Measurements from ENCODE around the gene TRPM4. TPM values are rescaled to one million over a fixed set of nuclear protein-coding genes. Genes with fewer than 3 reads are reported as not detected.

Gene TRPM4
- total and polyA plus RNA-seq, 2 experiments from 2014 or later, result 7.0 to 20.5 TPM

GRCh38 chr19:49194408-49194807 lies 36.8 kb downstream of the TRPM4 start:
- Histone ChIP-seq H3K79me2 (no peaks in the 10 kb centered on the region), H3K9me2 (replicated peaks; ENCODE audit: insufficient read depth) (no peaks in the 10 kb centered on the region), H4K20me1 (ENCODE audit: insufficient read depth, poor library complexity, severe bottlenecking) (no peaks in the 10 kb centered on the region), H3K4me1 (ENCODE audit: insufficient read depth) (no peaks in the 10 kb centered on the region), H3K4me2 (no peak overlapping the region), H3K27me3 (no peaks in the 10 kb centered on the region), H2AFZ (no peak overlapping the region), H3K27ac (no peak overlapping the region), H3K9me3 (ENCODE audit: low read depth) (no peaks in the 10 kb centered on the region), H3K36me3 (replicated peaks; ENCODE audit: insufficient read depth, low read depth) (no peaks in the 10 kb centered on the region), H3K4me3 (no peak overlapping the region)
- DNase-seq (ENCODE audit: low spot score), result no peak
- whole genome bisulfite sequencing (ENCODE audit: low lambda C conversion rate, missing lambda C conversion rate), result 96% methylated on average over 4 of the region's 4 CpGs
- TF ChIP-seq CTCF (IDR thresholded peaks at IDR 0.05; ENCODE audit: poor library complexity) (no peak), EZH2 (IDR thresholded peaks at IDR 0.05; ENCODE audit: borderline replicate concordance) (no peak), EZH2phosphoT487 (IDR thresholded peaks at IDR 0.05; ENCODE audit: low read depth, severe bottlenecking, unreplicated experiment) (no peak)

- Histone ChIP-seq H2AFZ (no peak overlapping the region), H3K27me3 (no peaks in the 10 kb centered on the region), H3K36me3 (replicated peaks; ENCODE audit: insufficient read depth, low read depth) (no peaks in the 10 kb centered on the region), H3K9me3 (ENCODE audit: low read depth) (no peaks in the 10 kb centered on the region), H3K4me3 (no peak overlapping the region), H4K20me1 (ENCODE audit: insufficient read depth, poor library complexity, severe bottlenecking) (no peaks in the 10 kb centered on the region), H3K9me2 (replicated peaks; ENCODE audit: insufficient read depth) (no peaks in the 10 kb centered on the region), H3K79me2 (no peaks in the 10 kb centered on the region), H3K4me1 (ENCODE audit: insufficient read depth) (no peaks in the 10 kb centered on the region), H3K27ac (no peak overlapping the region), H3K4me2 (no peak overlapping the region)
- TF ChIP-seq CTCF (IDR thresholded peaks at IDR 0.05; ENCODE audit: poor library complexity) (no peak), EZH2phosphoT487 (IDR thresholded peaks at IDR 0.05; ENCODE audit: low read depth, severe bottlenecking, unreplicated experiment) (no peak), EZH2 (IDR thresholded peaks at IDR 0.05; ENCODE audit: borderline replicate concordance) (no peak)
- 93% methylated on average over 33 of the region's 40 CpGs for WGBS (ENCODE audit: low lambda C conversion rate, missing lambda C conversion rate)
- DNase-seq (ENCODE audit: low spot score), result no peak
These were observed 39.1 kb downstream of the TRPM4 start for GRCh38 chr19:49196527-49197240.

- H3K79me2 ChIP-seq, result no peaks in the 10 kb centered on the region
- 94% methylated on average over 27 of the region's 29 CpGs for WGBS (ENCODE audit: low lambda C conversion rate, missing lambda C conversion rate)
- H3K36me3 ChIP-seq (replicated peaks; ENCODE audit: insufficient read depth, low read depth), result no peaks in the 10 kb centered on the region
- no peak for DNase-seq (ENCODE audit: low spot score)
- TF ChIP-seq EZH2phosphoT487 (IDR thresholded peaks at IDR 0.05; ENCODE audit: low read depth, severe bottlenecking, unreplicated experiment) (no peak), CTCF (IDR thresholded peaks at IDR 0.05; ENCODE audit: poor library complexity) (no peak), EZH2 (IDR thresholded peaks at IDR 0.05; ENCODE audit: borderline replicate concordance) (no peak)
- H3K4me1 ChIP-seq (ENCODE audit: insufficient read depth), result no peaks in the 10 kb centered on the region
- H3K4me3 ChIP-seq, result no peak overlapping the region
- no peak overlapping the region for H3K27ac ChIP-seq
- no peaks in the 10 kb centered on the region for H4K20me1 ChIP-seq (ENCODE audit: insufficient read depth, poor library complexity, severe bottlenecking)
- no peaks in the 10 kb centered on the region for H3K9me3 ChIP-seq (ENCODE audit: low read depth)
- H2AFZ ChIP-seq, result no peak overlapping the region
- no peak overlapping the region for H3K4me2 ChIP-seq
- no peaks in the 10 kb centered on the region for H3K27me3 ChIP-seq
- no peaks in the 10 kb centered on the region for H3K9me2 ChIP-seq (replicated peaks; ENCODE audit: insufficient read depth)
These were observed 42.8 kb downstream of the TRPM4 start for GRCh38 chr19:49200238-49200862.

Measured in hepatocyte (in vitro differentiated cells).